Dermis microvascular lymphatic vessel endothelial cell (primary cell): ENCODE results near the gene INO80B. TPM values are rescaled to one million over a fixed set of nuclear protein-coding genes. Genes with fewer than 3 reads are reported as not detected.

Experiments
- DNase-seq, 2 donors: peaks; one replicate each; pipeline versions ENCODE4 v3.0.0 to v3.0.0-alpha.2; 2010; ENCODE audit warnings: low read depth in 2 of 2
- total RNA-seq: library from RNA; depleted of rRNA; stranded (reverse); fragments of >200 nt; gene quantifications from 2 replicates; pipeline ENCODE4 v1.2.1, GENCODE V29; 2014

Gene INO80B
- total RNA-seq, 1 donor from 2014 or later = 4.1 TPM

- DNase-seq = no peak
Observed at GRCh38 chr2:74501335-74502071, 46.6 kb downstream of the INO80B start.

- no peak for DNase-seq
Observed at GRCh38 chr2:74502147-74502719, 47.3 kb downstream of the INO80B start.

DNA sequence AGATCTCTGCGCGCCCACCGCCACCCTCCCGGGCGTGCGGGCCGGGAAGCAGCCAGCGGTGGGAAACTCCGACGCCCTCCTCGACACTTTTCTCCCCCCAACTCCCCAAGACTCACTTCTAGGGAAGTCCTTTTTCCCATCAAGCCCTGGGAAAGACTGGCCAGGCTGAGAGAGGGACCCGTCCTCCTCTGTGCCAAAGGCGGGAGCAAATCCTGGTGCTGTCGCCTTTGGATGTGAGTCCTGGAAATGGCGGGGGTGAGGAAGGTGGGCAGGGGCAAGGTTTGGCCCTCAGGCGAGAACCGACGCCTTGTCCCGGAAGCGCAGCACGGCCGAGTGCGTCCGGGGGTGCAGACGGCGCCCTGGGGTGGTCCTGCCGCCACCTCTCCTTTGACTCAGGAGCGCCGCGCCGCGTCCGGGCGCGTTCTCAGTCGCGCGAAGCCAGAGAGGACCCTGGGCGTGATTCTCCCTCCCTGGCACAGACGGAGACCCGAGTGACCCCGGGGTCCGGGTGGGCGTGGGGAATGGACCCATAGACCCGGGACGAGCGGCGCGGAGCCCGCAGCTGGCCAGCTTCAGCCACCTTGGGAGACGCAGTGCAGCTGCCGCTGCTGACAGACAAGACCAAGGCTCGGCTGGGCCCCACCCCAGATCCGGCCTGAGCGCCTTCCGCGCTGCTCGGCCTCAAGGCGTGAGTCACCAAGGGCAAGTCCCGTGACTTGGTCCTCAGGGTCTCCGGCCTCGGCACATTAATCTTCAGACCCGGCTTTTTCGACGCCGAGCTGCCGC, 48.0 kb downstream of the INO80B start:
- DNase-seq = peak in 1 of 2 donors; percentile 80

GRCh38 chr2:74503506-74504475, 48.9 kb downstream of the INO80B start:
- DNase-seq = no peak

- DNase-seq = no peak
Observed at GRCh38 chr2:74504591-74504990, 49.7 kb downstream of the INO80B start.

DNA sequence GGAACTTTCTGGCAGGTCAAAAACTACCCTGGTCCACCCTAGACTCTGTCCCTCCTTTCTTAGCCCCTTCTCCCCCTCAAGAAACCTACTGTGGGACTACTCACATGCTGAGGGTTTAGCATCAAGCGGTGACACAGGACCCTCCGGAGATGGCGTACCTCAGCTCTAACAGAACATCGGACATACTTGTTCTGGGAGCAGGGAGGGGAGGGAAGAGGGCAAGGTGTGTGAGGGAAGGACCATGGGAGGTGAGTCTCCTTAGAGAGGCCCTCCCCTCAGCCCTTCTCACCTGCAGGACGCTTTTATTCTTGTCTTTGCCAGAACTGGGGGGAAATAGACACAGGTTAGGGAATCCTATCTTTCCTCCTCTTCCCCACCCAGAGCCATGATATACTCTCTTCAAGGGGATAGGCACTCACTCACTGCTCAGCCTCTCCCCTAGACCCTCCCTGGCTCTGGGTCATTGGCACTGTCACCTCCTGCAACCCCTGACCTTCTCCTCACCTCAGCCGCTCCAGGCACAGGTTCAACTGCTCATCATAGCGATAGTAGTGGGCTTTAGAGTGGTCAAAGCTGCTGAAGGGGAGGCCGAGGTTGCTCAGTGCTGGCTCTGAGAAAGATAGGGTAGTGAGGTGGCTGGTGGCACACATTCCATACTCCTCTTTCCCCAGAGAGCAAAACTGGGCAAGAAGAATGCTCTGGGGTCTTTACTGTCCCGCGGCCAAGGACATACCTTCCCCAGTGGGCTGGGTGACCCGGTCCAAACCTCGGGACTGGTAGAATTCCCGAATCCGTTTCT, 50.8 kb downstream of the INO80B start:
- no peak for DNase-seq

- DNase-seq = peak; percentile 94 to 97
Observed at GRCh38 chr2:74507145-74507925, 52.4 kb downstream of the INO80B start, which contains the start of gene PCGF1. Gene PCGF1, minus strand, starts transcription at chr2:74507695. Its CDS starts 27 bp downstream, at chr2:74507668.

Other genes starting within 250 kb of the INO80B start
- under 0.01 and 0.25 TPM in 2 replicates for gene SLC4A5, start 111.7 kb upstream of the INO80B start, total RNA-seq
- 105 and 136 TPM in 2 replicates for gene DCTN1, start 74.8 kb upstream of the INO80B start, total RNA-seq
- under 0.01 and 0.13 TPM in 2 replicates for gene C2orf81, start 33.5 kb upstream of the INO80B start, total RNA-seq
- 36.7 and 37.6 TPM in 2 replicates for gene WDR54, start 33.4 kb upstream of the INO80B start, total RNA-seq
- gene RTKN, start 13.2 kb upstream of the INO80B start, total RNA-seq = 18.0 and 32.9 TPM in 2 replicates
- 35.3 and 49.9 TPM in 2 replicates for gene WBP1, start 3.4 kb downstream of the INO80B start, total RNA-seq
- 40.4 and 57.1 TPM in 2 replicates for gene MOGS, start 10.3 kb downstream of the INO80B start, total RNA-seq
- 27.3 and 31.3 TPM in 2 replicates for gene MRPL53, start 17.6 kb downstream of the INO80B start, total RNA-seq
- gene CCDC142, start 27.9 kb downstream of the INO80B start, total RNA-seq = 9.1 and 13.1 TPM in 2 replicates
- gene TTC31, start 28.0 kb downstream of the INO80B start, total RNA-seq = 5.3 and 7.3 TPM in 2 replicates
- 0.39 and 0.51 TPM in 2 replicates for gene LBX2, start 44.5 kb downstream of the INO80B start, total RNA-seq
- 8.1 and 11.0 TPM in 2 replicates for gene PCGF1, start 52.6 kb downstream of the INO80B start, total RNA-seq
- gene TLX2, start 59.4 kb downstream of the INO80B start, total RNA-seq = not detected in 2 replicates
- under 0.01 TPM in 1 of 2 replicates, not detected in the other for gene DQX1, start 71.1 kb downstream of the INO80B start, total RNA-seq
- 84.3 and 113 TPM in 2 replicates for gene AUP1, start 74.6 kb downstream of the INO80B start, total RNA-seq
- 40.3 and 51.7 TPM in 2 replicates for gene HTRA2, start 74.8 kb downstream of the INO80B start, total RNA-seq
- 0.77 and 2.0 TPM in 2 replicates for gene LOXL3, start 98.9 kb downstream of the INO80B start, total RNA-seq
- 20.9 and 27.1 TPM in 2 replicates for gene DOK1, start 99.6 kb downstream of the INO80B start, total RNA-seq
- gene M1AP, start 193.2 kb downstream of the INO80B start, total RNA-seq = not detected in 2 replicates
- 2.6 and 5.1 TPM in 2 replicates for gene SEMA4F, start 199.2 kb downstream of the INO80B start, total RNA-seq